GM21515 (cell line): Measurements from ENCODE around the gene PCED1A.
A peak's percentile ranks its signal among the peaks of the same experiment; 100 is the strongest.

Experiments
- ATAC-seq: cut with Tn5 transposase; IDR thresholded peaks from one replicate; pipeline ENCODE4 v1.9.1; 2021; ENCODE audit not compliant: unreplicated experiment

The PCED1A gene

DNA sequence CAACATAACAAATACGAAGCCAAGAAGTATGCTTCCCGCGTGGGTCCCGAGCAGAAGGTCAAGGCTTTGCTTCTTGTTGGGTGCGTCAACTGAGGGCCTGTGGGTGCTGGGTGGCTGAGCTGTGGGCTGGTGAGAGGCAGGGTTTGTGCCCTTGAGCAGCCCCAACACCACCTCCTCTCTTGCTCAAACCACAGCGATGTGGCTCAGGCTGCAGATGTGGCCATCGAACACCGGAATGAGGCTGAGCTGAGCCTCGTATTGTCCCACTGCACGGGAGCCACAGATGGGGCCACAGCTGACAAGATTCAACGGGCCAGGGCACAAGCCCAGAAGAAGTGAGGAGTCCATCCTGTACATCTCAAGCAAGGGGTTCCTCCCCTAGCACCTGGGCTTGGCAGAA is 25.8 kb upstream of the PCED1A start:
- ATAC-seq: no peak

DNA sequence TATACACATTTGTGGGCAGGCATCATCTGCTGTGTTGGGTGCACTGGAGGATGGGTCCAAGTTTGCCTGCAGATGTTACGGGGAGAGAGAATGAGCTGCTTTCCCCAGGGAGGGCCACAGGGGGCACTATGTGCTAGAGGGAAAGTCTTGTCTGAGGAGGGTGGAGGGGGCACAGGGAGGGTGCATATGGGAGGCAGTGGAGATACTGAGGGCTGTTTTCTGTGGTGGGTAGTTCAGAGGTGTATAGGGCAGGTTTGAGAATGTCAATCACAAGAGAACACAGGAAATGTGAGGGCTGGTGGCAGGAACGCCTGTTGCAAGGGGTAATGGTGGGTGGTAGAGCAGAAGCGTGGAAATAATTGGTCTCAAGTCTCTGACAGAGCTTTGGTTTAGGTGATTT is 25.2 kb upstream of the PCED1A start:
- no peak for ATAC-seq

DNA sequence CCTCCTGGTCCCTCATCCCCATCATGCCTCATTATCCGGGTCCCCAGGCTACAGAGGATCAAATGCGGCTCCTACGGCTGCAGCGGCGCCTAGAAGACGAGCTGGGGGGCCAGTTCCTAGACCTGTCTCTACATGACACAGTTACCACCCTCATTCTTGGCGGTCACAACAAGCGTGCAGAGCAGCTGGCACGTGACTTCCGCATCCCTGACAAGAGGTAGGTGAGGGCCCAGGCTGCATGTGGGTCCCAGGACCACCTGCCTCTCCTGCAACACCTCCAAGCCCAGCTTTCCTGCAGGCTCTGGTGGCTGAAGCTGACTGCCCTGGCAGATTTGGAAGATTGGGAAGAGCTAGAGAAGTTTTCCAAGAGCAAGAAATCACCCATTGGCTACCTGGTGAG is 24.6 kb upstream of the PCED1A start:
- no peak for ATAC-seq

DNA sequence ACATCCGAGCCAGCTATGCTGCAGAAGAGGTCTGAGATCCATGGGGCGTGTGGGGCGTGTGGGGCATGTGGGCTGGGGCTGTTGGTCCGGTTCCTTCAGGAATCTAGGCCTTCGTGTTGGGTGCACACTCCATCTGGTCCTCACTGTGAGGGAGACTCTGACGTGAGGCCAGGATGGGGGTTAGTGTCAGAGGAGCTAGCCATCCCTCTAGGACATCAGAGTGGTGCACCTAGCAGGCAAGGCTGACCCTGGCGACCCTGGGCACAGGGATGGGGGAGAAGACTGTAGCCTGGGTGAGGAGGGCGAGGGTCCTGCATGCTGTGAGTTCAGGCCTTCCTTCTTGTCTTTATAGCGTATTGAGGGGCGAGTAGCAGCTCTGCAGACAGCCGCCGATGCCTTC is 24.2 kb upstream of the PCED1A start:
- no peak for ATAC-seq

DNA sequence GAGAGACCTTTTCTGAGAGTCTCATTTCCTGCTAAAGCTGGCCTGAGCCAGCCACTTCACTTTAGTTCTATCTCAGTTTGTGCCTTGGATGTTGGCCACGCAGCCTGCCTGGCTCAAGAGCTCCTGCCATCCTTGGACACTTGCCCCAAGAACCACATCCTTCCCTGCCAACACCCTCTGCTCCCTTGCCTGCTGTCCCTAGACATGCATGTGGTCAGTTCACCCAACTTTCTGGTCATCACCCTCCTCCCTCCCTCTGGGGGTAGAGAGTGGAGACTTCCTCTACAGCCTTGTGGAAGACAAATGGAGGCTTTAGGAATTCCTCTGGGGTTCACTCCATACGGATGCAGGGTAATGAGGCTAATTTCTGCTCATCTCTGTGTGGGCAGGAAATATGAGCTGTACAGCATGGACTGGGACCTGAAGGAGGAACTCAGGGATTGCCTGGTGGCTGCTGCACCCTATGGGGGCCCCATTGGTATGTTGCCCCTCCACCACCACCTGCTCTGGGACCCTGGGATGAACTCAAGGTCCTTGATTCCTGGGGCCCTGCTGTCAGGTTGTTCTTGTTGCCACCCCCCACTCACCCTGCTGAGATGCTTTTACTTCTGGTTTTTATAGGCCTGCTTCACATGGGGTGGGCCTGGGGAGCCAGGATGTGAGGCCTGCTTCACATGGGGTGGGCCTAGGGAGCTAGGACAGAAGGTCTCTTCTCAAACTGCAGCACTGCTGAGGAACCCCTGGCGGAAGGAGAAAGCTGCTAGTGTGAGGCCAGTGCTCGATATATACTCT is 19.1 kb upstream of the PCED1A start:
- ATAC-seq: no peak

DNA sequence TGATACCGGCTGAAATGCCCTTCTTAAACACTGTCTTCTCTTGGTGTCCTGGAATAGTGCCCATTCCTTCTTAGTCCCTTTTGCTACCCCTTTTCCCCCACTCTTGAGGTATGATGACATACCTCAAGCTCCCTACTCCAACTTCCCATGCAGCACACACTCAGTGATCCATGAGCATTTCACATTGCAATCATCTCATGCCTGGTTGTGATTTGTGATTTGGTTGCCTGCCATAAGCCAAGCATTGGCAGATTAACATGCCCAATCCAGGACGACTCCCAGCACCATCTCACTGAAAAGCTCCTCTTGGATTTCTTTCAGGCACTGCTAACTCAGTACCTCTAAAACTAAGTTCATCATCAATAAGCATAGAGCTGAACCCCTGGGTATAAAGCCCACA is 18.1 kb upstream of the PCED1A start:
- no peak for ATAC-seq

DNA sequence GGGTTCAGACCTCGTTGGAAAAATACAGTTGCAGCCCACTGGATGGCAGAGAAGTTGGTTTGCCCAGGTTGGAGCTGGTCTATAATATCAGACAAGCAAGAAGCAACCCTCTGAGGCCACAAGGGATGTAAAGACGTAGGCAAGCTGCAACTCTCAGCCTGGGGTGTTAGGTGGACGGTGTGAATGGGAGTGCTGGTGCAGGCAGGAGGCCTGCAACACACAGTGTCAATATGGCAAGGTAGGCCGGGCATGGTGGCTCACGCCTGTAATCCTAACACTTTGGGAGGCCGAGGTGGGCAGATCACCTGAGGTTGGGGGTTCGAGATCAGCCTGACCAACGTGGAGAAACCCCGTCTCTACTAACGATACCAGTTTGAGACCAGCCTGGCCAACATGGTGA is 10.6 kb upstream of the PCED1A start:
- ATAC-seq: no peak

DNA sequence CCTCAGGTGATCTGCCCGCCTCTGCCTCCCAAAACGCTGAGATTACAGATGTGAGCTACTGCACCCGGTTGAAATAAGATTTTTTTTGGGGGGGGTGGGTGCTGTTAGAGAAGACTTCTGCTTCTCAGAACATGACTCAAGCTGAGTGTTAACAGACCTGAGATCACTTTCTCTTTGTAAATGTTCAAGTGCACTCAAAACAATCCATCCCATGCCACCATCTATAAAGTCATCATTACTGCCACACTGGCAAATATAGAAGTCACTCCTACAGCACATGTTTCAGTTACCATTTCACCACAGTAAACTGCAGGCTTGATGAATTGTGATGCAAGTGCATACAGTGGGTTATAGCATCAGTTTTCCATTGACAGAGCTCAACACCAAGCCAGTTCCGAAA is 9.1 kb upstream of the PCED1A start:
- ATAC-seq: no peak

DNA sequence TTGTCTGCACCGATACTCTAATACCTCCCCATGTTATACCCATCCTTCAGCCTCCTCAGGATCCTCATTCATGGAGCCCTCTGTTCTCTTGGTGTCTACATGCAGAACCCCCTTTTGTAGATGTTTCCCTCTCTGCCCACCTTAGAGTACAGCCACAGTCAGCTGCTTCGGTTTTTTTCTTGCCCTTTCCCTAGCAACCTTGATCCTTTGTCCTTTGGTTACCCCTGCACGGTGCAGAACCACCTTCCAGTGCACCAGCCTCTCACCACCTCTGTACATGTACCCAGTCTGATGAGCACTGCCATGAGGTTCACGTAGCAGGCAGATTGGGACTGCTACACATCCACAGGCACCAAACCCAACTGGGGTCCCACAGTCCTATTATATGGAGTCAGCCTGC is 7.3 kb upstream of the PCED1A start:
- ATAC-seq: no peak

DNA sequence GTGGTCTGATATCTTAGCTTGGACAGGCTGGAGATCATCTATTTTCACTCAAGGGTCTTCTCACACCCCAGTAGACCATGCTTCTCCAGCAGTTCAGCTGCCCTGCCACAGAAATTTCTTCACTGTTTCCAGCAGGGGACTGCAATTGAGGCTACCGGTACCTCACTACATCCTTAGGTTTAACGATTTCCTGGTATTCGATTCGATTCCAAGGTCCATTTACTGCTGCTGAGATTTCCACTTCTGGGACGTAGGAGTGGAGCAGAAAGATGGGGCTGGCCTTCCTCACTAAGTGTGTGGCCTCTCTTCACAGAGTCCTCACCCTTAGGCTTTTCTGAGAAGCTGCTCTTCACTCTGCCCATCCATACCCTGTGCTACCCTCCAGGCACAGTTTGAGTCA is 6.2 kb upstream of the PCED1A start:
- no peak for ATAC-seq

DNA sequence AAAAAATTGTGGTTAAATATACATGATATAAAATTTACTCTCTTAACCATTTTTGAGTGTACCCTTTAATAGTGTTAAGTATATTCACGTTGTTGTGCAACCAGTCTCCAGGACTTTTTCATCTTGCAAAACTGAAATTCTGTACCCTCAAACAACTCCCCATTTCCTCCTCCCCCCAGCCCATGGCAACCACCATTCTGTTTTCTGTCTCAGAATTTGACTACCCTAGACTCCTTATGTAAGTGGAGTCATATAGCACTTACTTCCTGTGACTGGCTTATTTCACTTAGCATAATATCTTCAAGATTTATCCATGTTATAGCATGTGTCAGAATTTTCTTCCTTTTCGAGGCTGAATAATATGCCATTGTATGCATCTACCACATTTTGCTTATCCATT is 5.2 kb upstream of the PCED1A start:
- ATAC-seq: no peak

DNA sequence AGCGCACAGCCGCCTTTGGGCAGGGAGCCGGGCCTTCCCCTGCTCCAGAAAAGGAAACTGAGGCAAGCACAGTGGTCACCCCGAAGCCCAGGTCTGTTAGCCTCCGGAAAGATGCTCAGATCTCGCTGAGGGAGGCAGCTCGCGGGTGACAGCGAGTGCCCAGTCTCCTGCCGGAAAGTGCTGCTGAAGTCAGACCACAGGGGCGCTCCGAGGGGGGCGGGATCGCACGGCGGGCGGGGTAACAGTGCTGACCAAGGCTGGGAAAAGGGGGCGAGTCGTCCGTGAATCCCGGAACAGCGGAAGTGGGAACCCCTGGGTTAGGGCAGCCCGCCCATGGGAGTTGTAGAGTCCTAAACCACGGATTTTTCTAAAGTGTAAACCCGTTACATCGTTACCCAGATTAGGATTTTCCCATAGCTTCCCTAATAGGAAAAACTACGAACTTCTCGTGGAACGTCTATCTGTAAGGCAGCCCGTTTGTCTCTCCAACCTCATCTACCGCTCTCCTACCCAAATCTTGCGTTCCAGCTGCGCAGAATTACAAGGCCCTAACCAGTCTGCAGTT is 594 bp upstream of the PCED1A start:
- peak; percentile 35 for ATAC-seq

DNA sequence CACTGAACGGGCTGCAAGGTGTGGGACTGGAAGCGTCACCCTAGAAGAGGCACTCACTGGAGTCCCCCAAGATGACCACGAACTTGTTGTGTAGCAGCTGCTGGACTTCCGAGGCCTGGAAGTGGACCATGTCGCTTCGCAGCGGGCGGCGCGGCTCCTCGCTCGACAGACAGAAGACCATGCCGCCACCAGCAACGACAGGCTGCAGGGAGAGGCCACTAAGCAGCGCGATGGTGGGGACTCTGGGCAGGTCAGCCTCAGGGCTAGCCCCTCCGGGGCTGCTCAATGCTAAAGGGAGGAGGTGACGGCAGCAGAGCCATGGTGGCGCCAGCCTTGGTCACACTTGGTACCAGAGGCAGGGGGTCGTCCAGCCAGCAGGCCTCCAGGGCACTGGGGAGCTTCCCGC is 720 bp downstream of the PCED1A start:
- no peak for ATAC-seq

DNA sequence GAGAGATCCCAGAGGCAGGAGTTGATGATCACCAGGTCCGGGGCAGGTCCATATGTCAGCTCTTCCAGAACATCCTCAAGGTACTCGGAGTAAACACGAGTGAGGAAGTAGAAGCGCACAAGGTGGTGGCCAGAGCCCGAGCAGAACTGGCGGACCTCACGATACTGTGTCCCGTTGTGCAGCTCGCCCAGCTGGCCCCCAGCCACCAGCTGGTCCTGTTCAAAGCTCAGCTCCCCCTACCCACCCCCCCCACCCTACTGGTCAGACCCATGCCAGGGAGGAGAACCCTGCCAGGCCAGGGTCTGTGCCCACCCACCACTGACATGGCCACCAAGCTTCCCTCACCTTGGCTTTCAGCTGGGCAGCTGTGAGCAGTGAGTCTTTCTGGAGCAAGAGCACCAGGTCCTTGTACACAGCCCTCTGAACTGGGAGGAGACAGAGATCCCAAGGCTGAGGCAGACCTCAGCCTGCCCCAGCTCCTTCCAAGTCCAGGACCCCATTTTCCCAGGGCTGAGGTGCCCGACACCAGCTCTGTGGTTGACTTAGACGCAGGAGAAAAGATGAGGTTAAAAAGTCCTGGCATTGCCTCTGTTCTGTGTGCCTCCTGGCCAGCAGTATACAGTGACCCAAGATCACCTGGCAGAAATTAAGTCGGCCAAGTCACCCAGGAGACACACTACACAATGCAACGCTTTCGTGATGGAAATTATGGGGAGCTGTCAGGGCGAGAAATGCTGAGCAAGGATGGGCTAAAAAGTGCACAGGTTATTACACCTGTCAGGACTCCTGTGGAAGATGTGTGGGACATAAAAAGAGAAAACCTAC is 1.4 kb downstream of the PCED1A start:
- no peak for ATAC-seq

DNA sequence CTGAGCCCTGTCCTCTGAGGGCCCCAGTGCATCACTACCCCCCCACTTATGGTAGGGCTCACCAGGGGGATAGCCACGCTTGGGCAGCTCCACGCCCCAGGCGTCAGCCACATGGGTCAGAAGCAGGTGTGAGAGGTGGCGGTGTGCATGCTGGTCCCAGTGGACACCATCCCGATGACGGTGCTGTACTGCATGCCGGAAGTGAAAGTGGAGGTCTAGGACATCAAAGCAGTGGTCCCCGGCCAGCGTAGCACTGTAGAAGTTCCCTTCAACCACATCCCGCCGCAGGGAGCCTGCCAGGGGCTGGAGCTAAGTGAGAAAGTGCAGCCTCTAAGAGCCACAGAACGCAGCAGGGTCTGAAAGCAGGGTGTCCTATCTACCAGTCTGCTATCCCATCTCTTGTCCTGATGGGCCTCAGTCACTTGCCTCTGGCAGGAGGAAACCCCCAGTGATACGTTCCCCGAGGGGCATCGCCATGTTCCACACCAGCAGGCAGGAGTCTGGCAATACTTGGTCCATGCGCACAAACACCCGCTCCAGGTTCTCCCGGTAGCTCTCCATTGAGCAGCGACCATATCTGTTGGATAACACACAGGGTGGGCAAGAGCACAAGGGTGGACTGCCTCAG is 2.2 kb downstream of the PCED1A start:
- ATAC-seq: no peak

DNA sequence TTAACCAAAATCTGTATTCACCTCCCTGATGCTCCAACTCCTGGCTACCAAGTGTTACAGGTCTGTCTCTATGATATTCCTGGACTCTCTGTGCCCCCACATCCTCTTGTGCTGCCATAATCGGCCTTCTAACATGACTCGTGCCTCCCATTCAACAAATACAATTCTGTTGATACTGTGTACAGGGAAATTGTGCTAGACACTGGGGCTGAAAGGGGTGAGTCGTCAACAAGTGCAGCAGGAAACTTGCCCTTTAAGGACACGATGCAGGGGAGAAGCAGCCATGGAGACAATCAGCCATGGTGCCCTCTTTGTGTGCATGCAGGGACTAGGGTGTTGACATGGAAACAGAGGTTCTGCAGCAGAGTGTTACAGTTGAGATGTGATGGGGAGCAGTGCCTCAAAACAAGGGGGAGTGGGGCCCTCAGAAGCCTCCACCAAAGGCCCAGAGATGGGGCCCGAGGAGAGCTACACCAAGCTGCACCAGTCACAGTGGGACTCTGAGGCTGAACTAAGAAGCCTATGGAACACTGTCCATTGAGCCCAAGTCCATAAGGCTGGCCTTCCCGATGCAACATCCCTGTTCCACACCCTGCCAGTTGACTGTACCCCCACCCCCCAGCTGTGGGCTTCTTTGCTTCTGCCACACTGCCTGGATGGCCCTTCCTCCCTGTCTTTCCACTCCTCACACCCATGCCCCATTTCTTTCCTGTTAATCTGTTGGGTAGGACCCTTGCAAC is 3.1 kb downstream of the PCED1A start:
- no peak for ATAC-seq

DNA sequence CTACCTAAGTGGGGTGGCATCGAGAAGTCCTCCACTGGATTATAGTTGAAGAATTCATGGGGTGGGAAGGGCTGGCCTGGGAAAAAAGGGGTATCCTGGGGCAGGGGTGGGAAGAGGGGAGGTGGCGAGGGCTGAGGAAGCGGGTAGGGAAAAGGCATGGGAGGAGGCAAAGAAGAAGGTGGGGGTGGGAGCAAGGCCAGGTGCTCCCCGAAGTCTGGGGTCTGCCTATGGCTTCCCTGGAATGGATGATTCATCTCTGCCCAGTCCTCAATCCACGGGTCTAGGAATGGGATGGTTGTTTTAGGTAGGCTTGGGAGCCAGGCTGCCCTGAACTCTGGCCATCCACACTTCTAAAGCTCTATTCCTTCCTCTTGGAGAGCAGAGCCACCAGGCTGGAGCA is 4.4 kb downstream of the PCED1A start:
- ATAC-seq: no peak

DNA sequence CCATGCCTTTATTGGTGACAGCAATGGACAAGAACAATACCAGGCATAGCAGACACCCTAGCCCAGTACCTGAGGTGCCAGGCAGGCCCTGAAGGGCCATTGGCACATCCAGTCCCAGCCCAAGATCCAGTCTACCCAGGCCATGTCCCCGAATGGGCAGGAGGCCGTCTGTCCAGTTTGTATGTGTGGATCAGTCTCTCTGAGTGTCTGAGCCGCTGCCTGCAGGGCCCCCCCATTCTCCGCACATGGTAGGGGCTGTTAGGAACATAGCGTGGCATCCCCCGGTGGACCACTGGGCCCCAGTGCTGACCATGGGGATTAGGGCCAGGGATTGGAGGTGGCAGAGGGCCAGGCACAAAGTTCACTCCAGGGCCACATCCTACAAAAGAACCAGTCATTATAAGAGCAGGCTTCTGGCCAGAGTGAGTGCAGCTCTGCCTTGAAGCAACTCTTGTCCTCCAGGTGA is 5.1 kb downstream of the PCED1A start:
- ATAC-seq: no peak

DNA sequence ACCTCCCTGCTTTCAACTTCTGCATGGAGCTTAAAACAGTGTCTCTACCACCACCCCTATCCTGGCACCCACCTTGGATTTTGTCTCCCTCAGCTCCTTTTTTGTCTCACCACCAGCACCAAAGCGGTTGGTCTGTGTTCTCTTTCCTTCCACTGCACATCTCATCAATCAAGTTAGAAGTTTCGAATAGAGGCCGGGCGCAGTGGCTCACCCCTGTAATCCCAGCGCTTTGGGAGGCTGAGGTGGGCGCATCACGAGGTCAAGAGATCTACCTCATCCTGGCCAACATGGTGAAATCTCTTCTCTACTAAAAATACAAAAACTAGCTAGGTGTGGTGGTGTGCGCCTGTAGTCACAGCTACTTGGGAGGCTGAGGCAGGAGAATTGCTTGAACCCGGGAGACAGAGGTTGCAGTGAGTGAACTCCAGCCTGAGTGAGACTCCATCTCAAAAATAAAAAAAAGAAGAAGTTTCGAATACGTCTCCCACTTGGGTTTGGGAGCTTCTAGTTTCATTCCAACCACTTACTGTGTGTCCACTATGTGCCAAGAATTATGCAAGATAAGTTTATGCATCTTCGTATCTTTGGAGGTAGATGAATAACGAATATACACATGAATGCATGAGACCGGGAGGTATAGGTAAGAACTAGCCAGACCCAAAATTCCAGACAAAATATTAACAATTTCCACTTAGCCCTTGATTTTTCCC is 5.9 kb downstream of the PCED1A start:
- ATAC-seq: no peak

DNA sequence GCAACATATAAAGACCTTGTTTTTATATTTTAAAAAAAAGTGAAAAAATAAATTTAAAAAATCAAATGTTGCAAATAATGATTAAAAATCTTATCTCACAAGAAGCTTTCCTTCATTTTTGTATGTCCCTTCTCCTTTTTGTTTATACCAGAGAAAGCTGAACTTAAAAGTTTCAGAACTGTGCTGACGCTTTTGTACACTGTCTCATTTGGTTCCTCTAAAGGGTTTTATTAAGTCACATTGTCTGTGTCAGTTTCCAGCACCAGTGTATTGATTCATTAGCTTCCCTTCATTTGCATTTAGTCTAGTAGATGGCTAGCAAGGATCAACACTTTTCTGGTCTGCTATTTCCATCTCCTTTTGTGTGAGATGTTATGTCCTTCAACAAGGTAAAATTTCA is 6.7 kb downstream of the PCED1A start:
- no peak for ATAC-seq
